ENCODE results near the gene MAPRE2.

The MAPRE2 gene

DNA sequence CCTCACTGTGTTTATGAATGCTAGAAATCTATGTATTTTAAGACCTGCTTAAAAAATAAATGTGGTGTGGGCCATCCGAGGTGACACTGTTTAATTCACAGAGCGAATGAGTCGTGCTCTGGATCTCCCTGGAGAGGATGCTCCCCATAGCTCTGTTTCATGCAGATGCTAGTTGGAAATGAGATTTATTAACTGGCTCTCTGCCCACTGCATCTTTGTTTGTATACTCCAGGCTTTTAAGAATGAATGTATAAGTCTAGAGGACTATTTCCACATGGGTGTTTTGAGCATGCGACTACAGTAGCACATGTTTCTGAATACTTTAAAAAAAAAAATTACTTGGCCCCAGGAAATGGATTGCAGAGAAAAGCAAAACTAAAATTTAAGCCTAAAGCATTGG is 3.9 kb downstream of the MAPRE2 start:
- no peak overlapping the region for H3K4me2 ChIP-seq (ENCODE audit: low read depth, low read length, poor library complexity, severe bottlenecking)
- peaks cover 14% of the 10 kb centered on the region for H3F3A ChIP-seq (ENCODE audit: insufficient read depth)
- H3K27me3 ChIP-seq (ENCODE audit: low read length) = no peaks in the 10 kb centered on the region
- peaks cover 15% of the 10 kb centered on the region; the same call in 1 of the 2 replicates for H3K79me2 ChIP-seq (ENCODE audit: insufficient read depth, low read length)
- no peaks in the 10 kb centered on the region for H3K9me3 ChIP-seq (ENCODE audit: insufficient read depth, low read length)
- H3K4me3 ChIP-seq (ENCODE audit: insufficient read depth, low read length, poor library complexity, severe bottlenecking) = no peak overlapping the region
- no peaks in the 10 kb centered on the region for H4K20me1 ChIP-seq (ENCODE audit: low read depth, low read length)
- TF ChIP-seq, protein P1, sequence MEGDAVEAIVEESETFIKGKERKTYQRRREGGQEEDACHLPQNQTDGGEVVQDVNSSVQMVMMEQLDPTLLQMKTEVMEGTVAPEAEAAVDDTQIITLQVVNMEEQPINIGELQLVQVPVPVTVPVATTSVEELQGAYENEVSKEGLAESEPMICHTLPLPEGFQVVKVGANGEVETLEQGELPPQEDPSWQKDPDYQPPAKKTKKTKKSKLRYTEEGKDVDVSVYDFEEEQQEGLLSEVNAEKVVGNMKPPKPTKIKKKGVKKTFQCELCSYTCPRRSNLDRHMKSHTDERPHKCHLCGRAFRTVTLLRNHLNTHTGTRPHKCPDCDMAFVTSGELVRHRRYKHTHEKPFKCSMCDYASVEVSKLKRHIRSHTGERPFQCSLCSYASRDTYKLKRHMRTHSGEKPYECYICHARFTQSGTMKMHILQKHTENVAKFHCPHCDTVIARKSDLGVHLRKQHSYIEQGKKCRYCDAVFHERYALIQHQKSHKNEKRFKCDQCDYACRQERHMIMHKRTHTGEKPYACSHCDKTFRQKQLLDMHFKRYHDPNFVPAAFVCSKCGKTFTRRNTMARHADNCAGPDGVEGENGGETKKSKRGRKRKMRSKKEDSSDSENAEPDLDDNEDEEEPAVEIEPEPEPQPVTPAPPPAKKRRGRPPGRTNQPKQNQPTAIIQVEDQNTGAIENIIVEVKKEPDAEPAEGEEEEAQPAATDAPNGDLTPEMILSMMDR (IDR thresholded peaks at IDR 0.05; ENCODE audit: insufficient read depth, low read length, poor library complexity, severe bottlenecking) = no peak
- no peak for TF ChIP-seq EZH2phosphoT487 (conservative IDR thresholded peaks at IDR 0.05; ENCODE audit: low read length)
- H3K27ac ChIP-seq (ENCODE audit: low read depth, low read length) = no peak overlapping the region
- H3K9me2 ChIP-seq (replicated peaks; ENCODE audit: insufficient read depth, low read length) = no peaks in the 10 kb centered on the region
- H3K36me3 ChIP-seq (ENCODE audit: low read length) = no peaks in the 10 kb centered on the region
- H2AFZ ChIP-seq (ENCODE audit: low read depth, low read length, severe bottlenecking) = no peak overlapping the region
- no peak overlapping the region for H3K9ac ChIP-seq (ENCODE audit: low read length)

DNA sequence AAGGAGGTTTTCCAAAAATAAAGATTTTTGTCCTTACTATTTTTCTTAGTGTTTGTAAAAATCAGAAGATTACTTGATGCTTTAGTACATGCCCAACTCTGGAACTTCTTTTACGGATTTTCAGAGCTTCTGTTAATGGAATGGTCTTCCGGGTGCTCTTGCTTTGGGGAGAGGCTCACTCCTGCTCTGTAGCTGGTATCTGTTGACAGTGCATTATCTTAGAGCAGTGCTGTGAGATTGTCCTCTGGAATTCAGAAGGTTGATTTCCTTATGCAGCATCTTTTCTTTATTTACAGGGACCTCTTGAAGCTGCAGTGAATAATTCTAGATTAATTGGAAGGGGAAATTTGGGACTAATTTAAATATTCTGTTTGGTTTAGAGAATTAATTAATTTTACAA is 4.6 kb downstream of the MAPRE2 start:
- peaks cover 12% of the 10 kb centered on the region for H3F3A ChIP-seq (ENCODE audit: insufficient read depth)
- H3K27me3 ChIP-seq (ENCODE audit: low read length) = no peaks in the 10 kb centered on the region
- no peaks in the 10 kb centered on the region for H4K20me1 ChIP-seq (ENCODE audit: low read depth, low read length)
- TF ChIP-seq EZH2phosphoT487 (conservative IDR thresholded peaks at IDR 0.05; ENCODE audit: low read length) = no peak
- TF ChIP-seq, protein P1 (IDR thresholded peaks at IDR 0.05; ENCODE audit: insufficient read depth, low read length, poor library complexity, severe bottlenecking) = no peak
- H3K36me3 ChIP-seq (ENCODE audit: low read length) = no peaks in the 10 kb centered on the region
- no peak overlapping the region for H3K9ac ChIP-seq (ENCODE audit: low read length)
- no peak overlapping the region for H3K4me3 ChIP-seq (ENCODE audit: insufficient read depth, low read length, poor library complexity, severe bottlenecking)
- no peaks in the 10 kb centered on the region for H3K9me2 ChIP-seq (replicated peaks; ENCODE audit: insufficient read depth, low read length)
- H3K79me2 ChIP-seq (ENCODE audit: insufficient read depth, low read length) = peaks cover 15% of the 10 kb centered on the region; the same call in 1 of the 2 replicates
- H2AFZ ChIP-seq (ENCODE audit: low read depth, low read length, severe bottlenecking) = no peak overlapping the region
- no peaks in the 10 kb centered on the region for H3K9me3 ChIP-seq (ENCODE audit: insufficient read depth, low read length)
- no peak overlapping the region for H3K4me2 ChIP-seq (ENCODE audit: low read depth, low read length, poor library complexity, severe bottlenecking)
- H3K27ac ChIP-seq (ENCODE audit: low read depth, low read length) = no peak overlapping the region

DNA sequence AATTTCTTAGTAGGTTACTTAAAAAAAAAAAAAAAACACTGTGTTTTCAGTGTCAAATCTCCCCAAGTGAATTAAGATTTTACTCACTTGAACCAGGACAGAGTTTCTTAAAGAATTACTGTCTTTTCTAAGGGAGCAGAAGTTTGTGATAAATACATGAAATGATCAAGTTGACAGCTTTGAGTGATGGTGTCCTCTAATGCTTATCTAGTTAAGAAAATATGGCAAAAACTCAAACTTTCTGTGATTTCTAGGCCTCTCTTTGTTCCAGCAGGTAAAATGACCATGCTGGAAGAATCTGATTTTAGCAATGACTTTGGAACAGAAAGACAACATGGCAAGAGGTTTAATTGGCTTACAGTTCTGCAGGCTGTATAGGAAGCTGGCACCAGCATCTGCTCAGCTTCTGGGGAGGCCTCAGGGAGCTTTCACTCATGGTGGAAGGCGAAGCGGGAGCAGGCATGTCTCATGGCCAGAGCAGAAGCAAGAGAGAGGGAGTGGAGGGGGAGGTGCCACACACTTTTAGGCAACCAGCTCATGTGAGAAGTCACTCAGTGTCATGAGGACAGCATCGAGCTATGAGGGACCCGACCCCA is 6.6 kb downstream of the MAPRE2 start:
- H3K36me3 ChIP-seq (ENCODE audit: low read length) = no peaks in the 10 kb centered on the region
- no peaks in the 10 kb centered on the region for H3K9me3 ChIP-seq (ENCODE audit: insufficient read depth, low read length)
- H3K79me2 ChIP-seq (ENCODE audit: insufficient read depth, low read length) = peaks cover 15% of the 10 kb centered on the region; the same call in 1 of the 2 replicates
- no peak for TF ChIP-seq EZH2phosphoT487 (conservative IDR thresholded peaks at IDR 0.05; ENCODE audit: low read length)
- TF ChIP-seq, protein P1 (IDR thresholded peaks at IDR 0.05; ENCODE audit: insufficient read depth, low read length, poor library complexity, severe bottlenecking) = no peak
- H3K4me3 ChIP-seq (ENCODE audit: insufficient read depth, low read length, poor library complexity, severe bottlenecking) = no peak overlapping the region
- peaks cover 9% of the 10 kb centered on the region; the same call in 1 of the 2 replicates for H3F3A ChIP-seq (ENCODE audit: insufficient read depth)
- H3K9ac ChIP-seq (ENCODE audit: low read length) = no peak overlapping the region
- H2AFZ ChIP-seq (ENCODE audit: low read depth, low read length, severe bottlenecking) = no peak overlapping the region
- no peaks in the 10 kb centered on the region for H3K27me3 ChIP-seq (ENCODE audit: low read length)
- H3K27ac ChIP-seq (ENCODE audit: low read depth, low read length) = no peak overlapping the region
- H3K9me2 ChIP-seq (replicated peaks; ENCODE audit: insufficient read depth, low read length) = no peaks in the 10 kb centered on the region
- H3K4me2 ChIP-seq (ENCODE audit: low read depth, low read length, poor library complexity, severe bottlenecking) = no peak overlapping the region
- H4K20me1 ChIP-seq (ENCODE audit: low read depth, low read length) = peaks cover 6% of the 10 kb centered on the region; the same call in 1 of the 2 replicates

All from SU-DHL-6 (cell line).